Measurements from ENCODE around the gene GOLGB1. TPM values are rescaled to one million over a fixed set of nuclear protein-coding genes. Genes with fewer than 3 reads are reported as not detected.

Gene GOLGB1
- polyA plus RNA-seq, 1 donor from 2014 or later: 30.2 TPM

- H3F3A ChIP-seq (ENCODE audit: insufficient read depth, low read length, poor library complexity, severe bottlenecking): no peaks in the 10 kb centered on the region
- no peaks in the 10 kb centered on the region for H3K9me2 ChIP-seq (ENCODE audit: insufficient read depth, low read length)
- no peak overlapping the region for H2AFZ ChIP-seq (ENCODE audit: low read depth, low read length)
- no peaks in the 10 kb centered on the region for H3K27me3 ChIP-seq (ENCODE audit: insufficient read depth, low read depth, low read length)
- no peaks in the 10 kb centered on the region for H3K9me3 ChIP-seq (ENCODE audit: low read length)
- H4K20me1 ChIP-seq (ENCODE audit: insufficient read depth): no peaks in the 10 kb centered on the region
- TF ChIP-seq MXI1 (conservative IDR thresholded peaks at IDR 0.05; ENCODE audit: poor library complexity, severe bottlenecking) (no peak), REST (IDR thresholded peaks at IDR 0.05; ENCODE audit: borderline replicate concordance) (no peak), CTCF (IDR thresholded peaks at IDR 0.05; ENCODE audit: poor library complexity, severe bottlenecking) (no peak), EP300 (conservative IDR thresholded peaks at IDR 0.05; ENCODE audit: poor library complexity, severe bottlenecking) (no peak), TAF1 (IDR thresholded peaks at IDR 0.05; ENCODE audit: low read depth) (no peak), RAD21 (conservative IDR thresholded peaks at IDR 0.05) (no peak), POLR2AphosphoS5 (IDR thresholded peaks at IDR 0.05) (no peak), SMC3 (conservative IDR thresholded peaks at IDR 0.05; ENCODE audit: poor library complexity) (no peak), EZH2 (IDR thresholded peaks at IDR 0.05; ENCODE audit: borderline replicate concordance, insufficient read depth, low read length, poor library complexity, severe bottlenecking) (no peak)
- H3K9ac ChIP-seq (ENCODE audit: low read length): no peak overlapping the region
- H3K36me3 ChIP-seq (ENCODE audit: insufficient read depth, low read length): no peaks in the 10 kb centered on the region
- no peak overlapping the region for H3K4me3 ChIP-seq (ENCODE audit: low read length)
- H3K4me2 ChIP-seq (ENCODE audit: low read length): no peak overlapping the region
- no peak overlapping the region for H3K27ac ChIP-seq (ENCODE audit: low read length)
- no peaks in the 10 kb centered on the region for H3K79me2 ChIP-seq (replicated peaks; ENCODE audit: insufficient read depth, low read length)
Observed at GRCh38 chr3:121649645-121650044, 99.9 kb downstream of the GOLGB1 start.

GRCh38 chr3:121648219-121648958 lies 101.2 kb downstream of the GOLGB1 start:
- no peak overlapping the region for H3K4me2 ChIP-seq (ENCODE audit: low read length)
- no peaks in the 10 kb centered on the region for H3K9me3 ChIP-seq (ENCODE audit: low read length)
- TF ChIP-seq REST (IDR thresholded peaks at IDR 0.05; ENCODE audit: borderline replicate concordance) (no peak), SMC3 (conservative IDR thresholded peaks at IDR 0.05; ENCODE audit: poor library complexity) (no peak), CTCF (IDR thresholded peaks at IDR 0.05; ENCODE audit: poor library complexity, severe bottlenecking) (no peak), RAD21 (conservative IDR thresholded peaks at IDR 0.05) (no peak), EP300 (conservative IDR thresholded peaks at IDR 0.05; ENCODE audit: poor library complexity, severe bottlenecking) (no peak), MXI1 (conservative IDR thresholded peaks at IDR 0.05; ENCODE audit: poor library complexity, severe bottlenecking) (no peak), TAF1 (IDR thresholded peaks at IDR 0.05; ENCODE audit: low read depth) (no peak), POLR2AphosphoS5 (IDR thresholded peaks at IDR 0.05) (no peak), EZH2 (IDR thresholded peaks at IDR 0.05; ENCODE audit: borderline replicate concordance, insufficient read depth, low read length, poor library complexity, severe bottlenecking) (no peak)
- no peaks in the 10 kb centered on the region for H3F3A ChIP-seq (ENCODE audit: insufficient read depth, low read length, poor library complexity, severe bottlenecking)
- no peaks in the 10 kb centered on the region for H3K9me2 ChIP-seq (ENCODE audit: insufficient read depth, low read length)
- no peak overlapping the region for H3K9ac ChIP-seq (ENCODE audit: low read length)
- no peaks in the 10 kb centered on the region for H3K79me2 ChIP-seq (replicated peaks; ENCODE audit: insufficient read depth, low read length)
- H3K27me3 ChIP-seq (ENCODE audit: insufficient read depth, low read depth, low read length): no peaks in the 10 kb centered on the region
- H2AFZ ChIP-seq (ENCODE audit: low read depth, low read length): no peak overlapping the region
- no peaks in the 10 kb centered on the region for H4K20me1 ChIP-seq (ENCODE audit: insufficient read depth)
- no peak overlapping the region for H3K27ac ChIP-seq (ENCODE audit: low read length)
- H3K36me3 ChIP-seq (ENCODE audit: insufficient read depth, low read length): no peaks in the 10 kb centered on the region
- H3K4me3 ChIP-seq (ENCODE audit: low read length): no peak overlapping the region
